H1 (cell line): ENCODE data around the gene INO80. TPM values are rescaled to one million over a fixed set of nuclear protein-coding genes. Genes with fewer than 3 reads are reported as not detected.

Experiments used
- CTCF ChIA-PET: fragments of 300-600 bp; sonication (Branson Sonifier 250); formaldehyde crosslinking; loops from one replicate; lab custom pipeline; 2021; ENCODE audit not compliant: partially characterized antibody; lab: Charles Lee
- POLR2A ChIA-PET: fragments of 300-600 bp; sonication (Branson Sonifier 250); formaldehyde crosslinking; loops from one replicate; lab custom pipeline; 2021; ENCODE audit warnings: inconsistent platforms; ENCODE audit not compliant: partially characterized antibody; lab: Charles Lee
- DNase-seq, 2 experiments: peaks; one replicate each; pipeline versions ENCODE4 v3.0.0 to v3.0.0-alpha.2; 2010 to 2022; ENCODE audit warnings: low spot score in 2 of 2, low read depth in 1 of 2, mixed read lengths in 1 of 2
- FAIRE-seq: peaks from 2 replicates; lab custom pipeline; 2011; peaks lifted over from hg19 to GRCh38; lab: Jason Lieb, UNC
- H2AFZ ChIP-seq: 2 replicates; pipeline ENCODE4 v1.8.1; 2012; ENCODE audit warnings: low read length, inconsistent platforms
- H2AK5ac ChIP-seq: 2 replicates; pipeline ENCODE4 v1.6.1; 2013; ENCODE audit warnings: low read depth, low read length
- H2BK120ac ChIP-seq: replicated peaks from 2 replicates; pipeline ENCODE3; 2013; ENCODE audit warnings: low read depth, low read length, inconsistent platforms
- H2BK12ac ChIP-seq: 2 replicates; pipeline ENCODE4 v1.6.1; 2013; ENCODE audit warnings: low read depth, low read length
- H2BK15ac ChIP-seq: 2 replicates; pipeline ENCODE4 v1.6.1; 2013; ENCODE audit warnings: low read length
- H2BK20ac ChIP-seq: 2 replicates; pipeline ENCODE4 v1.6.1; 2013; ENCODE audit warnings: low read length
- H2BK5ac ChIP-seq: 2 replicates; pipeline ENCODE4 v1.6.1; 2013; ENCODE audit warnings: low read depth, low read length
- H3K14ac ChIP-seq: 2 replicates; pipeline ENCODE4 v1.6.1; 2013; ENCODE audit warnings: inconsistent platforms; ENCODE audit not compliant: insufficient read length
- H3K18ac ChIP-seq: 2 replicates; pipeline ENCODE4 v1.6.1; 2013; ENCODE audit warnings: low read length; ENCODE audit errors: extremely low read depth
- H3K23ac ChIP-seq: 2 replicates; pipeline ENCODE4 v1.6.1; 2013; ENCODE audit warnings: inconsistent platforms; ENCODE audit not compliant: insufficient read length
- H3K23me2 ChIP-seq: 2 replicates; pipeline ENCODE4 v1.6.1; 2013; ENCODE audit warnings: low read depth, low read length
- H3K27ac ChIP-seq: 2 replicates; pipeline ENCODE4 v1.6.1; 2011; ENCODE audit warnings: low read depth, low read length, inconsistent platforms
- H3K27me3 ChIP-seq, 4 experiments: replicated peaks in 1 of 4; 1 replicate in 1 of 4; 2 replicates in 3 of 4; pipeline versions ENCODE4 v1.6.1 to v1.8.1; 2011 to 2013; ENCODE audit warnings: low read length in 3 of 4, mild to moderate bottlenecking in 3 of 4, inconsistent platforms in 2 of 4, mixed read lengths in 2 of 4, moderate library complexity in 1 of 4; ENCODE audit not compliant: control insufficient read depth in 3 of 4, insufficient read depth in 3 of 4; ENCODE audit errors: extremely low read depth in 1 of 4
- H3K36me3 ChIP-seq, 4 experiments: 2 replicates each; pipeline versions ENCODE4 v1.6.1 to v1.8.1; 2011 to 2013; ENCODE audit warnings: mild to moderate bottlenecking in 4 of 4, low read length in 3 of 4, moderate library complexity in 2 of 4, control low read depth in 1 of 4, inconsistent platforms in 1 of 4; ENCODE audit not compliant: insufficient read depth in 4 of 4, control insufficient read depth in 2 of 4
- H3K4ac ChIP-seq: replicated peaks from 2 replicates; pipeline ENCODE3; 2013; ENCODE audit warnings: low read length, low read depth, mixed read lengths, inconsistent platforms; ENCODE audit not compliant: insufficient read length
- H3K4me1 ChIP-seq, 4 experiments: replicated peaks in 1 of 4; 1 replicate in 1 of 4; 2 replicates in 3 of 4; pipeline versions ENCODE4 v1.6.1 to v1.8.1; 2011 to 2013; ENCODE audit warnings: low read length in 3 of 4, inconsistent platforms in 2 of 4, mixed read lengths in 1 of 4; ENCODE audit not compliant: insufficient read depth in 4 of 4, control insufficient read depth in 3 of 4
- H3K4me2 ChIP-seq, 2 experiments: 2 replicates each; pipeline versions ENCODE4 v1.6.1 to v1.8.1; 2011 to 2013; ENCODE audit warnings: low read depth in 2 of 2, low read length in 2 of 2, control low read depth in 1 of 2, inconsistent platforms in 1 of 2, mild to moderate bottlenecking in 1 of 2; ENCODE audit not compliant: insufficient read depth in 1 of 2
- H3K4me3 ChIP-seq, 4 experiments: fragments of 200-600, 300-600 bp in 1 of 4; sonication (generic), shearing (Covaris generic), sonication (Bioruptor Twin) in 1 of 4; 2 replicates each; pipeline versions ENCODE4 v1.5.1 to v1.8.1; 2011 to 2016; ENCODE audit warnings: low read length in 4 of 4, low read depth in 3 of 4, control low read depth in 2 of 4, inconsistent platforms in 2 of 4, mild to moderate bottlenecking in 2 of 4, mixed read lengths in 1 of 4, moderate library complexity in 1 of 4; ENCODE audit not compliant: insufficient read depth in 2 of 4; ENCODE audit errors: extremely low read depth in 1 of 4
- H3K56ac ChIP-seq: replicated peaks from 2 replicates; pipeline ENCODE3; 2013; ENCODE audit warnings: low read depth, mild to moderate bottlenecking, mixed read lengths, low read length, inconsistent platforms; ENCODE audit not compliant: insufficient read length
- H3K79me1 ChIP-seq: 2 replicates; pipeline ENCODE4 v1.6.1; 2013; ENCODE audit warnings: low read depth, low read length, control low read depth
- H3K79me2 ChIP-seq, 2 experiments: 2 replicates each; pipeline versions ENCODE4 v1.6.1 to v1.8.1; 2012 to 2013; ENCODE audit warnings: low read length in 2 of 2, mild to moderate bottlenecking in 2 of 2, inconsistent platforms in 1 of 2; ENCODE audit not compliant: insufficient read depth in 2 of 2, control insufficient read depth in 1 of 2
- H3K9ac ChIP-seq, 4 experiments: replicated peaks in 1 of 4; 1 replicate in 1 of 4; 2 replicates in 3 of 4; pipeline versions ENCODE4 v1.6.1 to v1.8.1; 2011 to 2013; ENCODE audit warnings: low read depth in 3 of 4, low read length in 3 of 4, control low read depth in 2 of 4, mild to moderate bottlenecking in 2 of 4, moderate library complexity in 2 of 4, inconsistent platforms in 1 of 4; ENCODE audit errors: extremely low read depth in 1 of 4
- H3K9me3 ChIP-seq, 2 experiments: 2 replicates each; pipeline versions ENCODE4 v1.6.1 to v1.8.1; 2012 to 2013; ENCODE audit warnings: mild to moderate bottlenecking in 2 of 2, moderate library complexity in 2 of 2, control low read depth in 1 of 2, inconsistent platforms in 1 of 2, low read depth in 1 of 2, low read length in 1 of 2, mixed read lengths in 1 of 2; ENCODE audit not compliant: insufficient read depth in 2 of 2
- H4K20me1 ChIP-seq, 2 experiments: replicated peaks in 1 of 2; 2 replicates each; pipeline versions ENCODE3 to v1.8.1; 2011 to 2013; ENCODE audit warnings: inconsistent platforms in 2 of 2, low read length in 2 of 2, mild to moderate bottlenecking in 1 of 2; ENCODE audit not compliant: insufficient read depth in 2 of 2, control insufficient read depth in 1 of 2
- H4K5ac ChIP-seq: 2 replicates; pipeline ENCODE4 v1.6.1; 2013; ENCODE audit warnings: low read length, low read depth, mixed read lengths, inconsistent platforms; ENCODE audit not compliant: insufficient read length
- H4K8ac ChIP-seq: 2 replicates; pipeline ENCODE4 v1.8.0; 2013; ENCODE audit warnings: mild to moderate bottlenecking, moderate library complexity, low read length, inconsistent platforms; ENCODE audit not compliant: insufficient read depth; ENCODE audit errors: extremely low read depth
- H4K91ac ChIP-seq: replicated peaks from 2 replicates; pipeline ENCODE3; 2013; ENCODE audit warnings: low read length, mixed read lengths, inconsistent platforms; ENCODE audit not compliant: insufficient read length
- ASH2L ChIP-seq: fragments of 200-600, 300-600 bp; sonication (generic); IDR thresholded peaks from one replicate; pipeline ENCODE4 v1.7.1; 2017; ENCODE audit warnings: low read length
- CHD2 ChIP-seq: IDR thresholded peaks from 2 replicates; pipeline ENCODE4 v1.6.1; 2012; ENCODE audit warnings: low read length, improper control_type of control experiment
- E2F6 ChIP-seq: IDR thresholded peaks from 2 replicates; pipeline ENCODE4 v1.6.1; 2012; ENCODE audit warnings: inconsistent platforms
- EGR1 ChIP-seq: IDR thresholded peaks from 2 replicates; pipeline ENCODE4 v1.6.1; 2011; ENCODE audit warnings: low read depth, low read length, borderline replicate concordance
- GTF2F1 ChIP-seq: IDR thresholded peaks from 2 replicates; pipeline ENCODE4 v1.6.1; 2012; ENCODE audit warnings: low read depth, low read length, improper control_type of control experiment, borderline replicate concordance
- KDM4A ChIP-seq: IDR thresholded peaks from one replicate; pipeline ENCODE4 v1.7.1; 2012; ENCODE audit warnings: low read depth, mild to moderate bottlenecking, moderate library complexity, low read length, inconsistent platforms; ENCODE audit not compliant: severe bottlenecking
- MAX ChIP-seq: IDR thresholded peaks from 2 replicates; pipeline ENCODE4 v1.6.1; 2012; ENCODE audit warnings: inconsistent platforms
- PHF8 ChIP-seq: fragments of 200-600 bp; sonication (generic); conservative IDR thresholded peaks from 2 replicates; pipeline ENCODE4 v1.7.1; 2012; ENCODE audit warnings: low read depth, mild to moderate bottlenecking, inconsistent platforms, low read length, moderate library complexity
- POLR2AphosphoS5 ChIP-seq: IDR thresholded peaks from 2 replicates; pipeline ENCODE4 v1.6.1; 2011; ENCODE audit warnings: low read depth, low read length
- RBBP5 ChIP-seq: IDR thresholded peaks from 2 replicates; pipeline ENCODE4 v1.7.1; 2012; ENCODE audit warnings: low read depth, mild to moderate bottlenecking, inconsistent platforms, low read length, moderate library complexity, borderline replicate concordance
- RXRA ChIP-seq: IDR thresholded peaks from 2 replicates; pipeline ENCODE4 v1.6.1; 2011; ENCODE audit warnings: low read depth, mild to moderate bottlenecking, low read length, moderate library complexity; ENCODE audit not compliant: insufficient read depth
- SP2 ChIP-seq: IDR thresholded peaks from 2 replicates; pipeline ENCODE4 v1.6.1; 2012; ENCODE audit warnings: mild to moderate bottlenecking, low read length, inconsistent platforms
- TCF12 ChIP-seq: IDR thresholded peaks from 2 replicates; pipeline ENCODE4 v1.6.1; 2011; ENCODE audit warnings: low read depth, mild to moderate bottlenecking, low read length
- TEAD4 ChIP-seq: IDR thresholded peaks from 2 replicates; pipeline ENCODE4 v1.6.1; 2012; ENCODE audit warnings: low read depth, low read length, inconsistent platforms, mixed read lengths
- ZNF274 ChIP-seq: IDR thresholded peaks from 2 replicates; pipeline ENCODE4 v1.7.0; 2012; ENCODE audit warnings: low read length, borderline replicate concordance; ENCODE audit errors: extremely low read depth
- whole genome bisulfite sequencing, 2 experiments: shearing (Covaris generic) in 1 of 2; methylation state at CpG; one replicate each; pipeline versions ENCODE4 v1.1.6 to v1.1.7; 2013 to 2015; ENCODE audit warnings: low lambda C conversion rate in 2 of 2, mixed read lengths in 2 of 2, inconsistent platforms in 1 of 2, low coverage in 1 of 2, missing lambda C conversion rate in 1 of 2; ENCODE audit not compliant: insufficient replicate concordance in 2 of 2, insufficient coverage in 1 of 2, insufficient read length in 1 of 2; ENCODE audit errors: extremely low coverage in 1 of 2, missing lambda C conversion rate in 1 of 2; 5-methylcytosine and 5-hydroxymethylcytosine counted together
- polyA plus RNA-seq, 7 experiments: library from polyadenylated mRNA; depleted of rRNA in 3 of 7; stranded (reverse) in 5 of 7; unstranded in 2 of 7; fragments of >200 nt in 5 of 7; fragments of 200-250 nt in 2 of 7; gene quantifications; 1 replicate in 5 of 7; 2 replicates in 1 of 7; 4 replicates in 1 of 7; pipeline versions ENCODE4 v1.2.1 to v1.2.3, GENCODE V29; 2011 to 2013; ENCODE audit warnings: missing spikeins in 2 of 7, mixed read lengths in 2 of 7
- total RNA-seq: library from RNA; stranded (reverse); fragmentation: NEBNext Ultra II Directional; extraction: Animal tissue kit (Norgen Biotek cat#: 25700); gene quantifications from 2 replicates; pipeline ENCODE4 v1.2.1, GENCODE V29; 2021

The INO80 gene
- total and polyA plus RNA-seq, 2 of the 8 experiments (the other 6 are each of a cell fraction or from before 2014, with no cell fraction given) = 4.3 to 24.5 TPM

GRCh38 chr15:41006479-41006878 is 109.6 kb downstream of the INO80 start:
- 92% methylated on average over 2 of the region's 2 CpGs; no CpG with 5 or more reads in 1 of the 2 experiments for WGBS, 2 experiments
- H4K20me1 ChIP-seq = peaks cover 0 to 1% of the 10 kb centered on the region in 2 experiments
- H2AK5ac ChIP-seq = no peak overlapping the region
- H4K8ac ChIP-seq = no peak overlapping the region
- no peak overlapping the region for H2BK5ac ChIP-seq
- H3K4ac ChIP-seq = no peak overlapping the region
- FAIRE-seq = no peak
- H3K27ac ChIP-seq = no peak overlapping the region
- H4K91ac ChIP-seq = no peak overlapping the region
- H3K36me3 ChIP-seq = peaks cover 0 to 18% (median 6%) of the 10 kb centered on the region in 4 experiments; a peak in 6 of 8 replicates
- no peak overlapping the region for H4K5ac ChIP-seq
- H3K4me3 ChIP-seq = no peak overlapping the region
- no peak overlapping the region for H3K56ac ChIP-seq
- no peak overlapping the region for H2BK120ac ChIP-seq
- H2BK15ac ChIP-seq = no peak overlapping the region
- DNase-seq = no peak
- H3K18ac ChIP-seq = no peak overlapping the region
- H3K79me1 ChIP-seq = no peaks in the 10 kb centered on the region
- no peak overlapping the region for H3K4me2 ChIP-seq
- ChIA-PET CTCF (interaction anchor here (0.9 to 1.5 kb wide), 5 partner anchors 12 to 102 kb away, joined by 3 to 5 read pairs (median 4); no protein-coding TSS in a partner anchor), POLR2A (no interaction called here)
- H3K27me3 ChIP-seq = no peaks in the 10 kb centered on the region
- no peak overlapping the region for H3K14ac ChIP-seq
- H3K9ac ChIP-seq = no peak overlapping the region
- H3K79me2 ChIP-seq = no peaks in the 10 kb centered on the region
- H2BK12ac ChIP-seq = no peak overlapping the region
- no peak overlapping the region for H3K23ac ChIP-seq
- H2BK20ac ChIP-seq = no peak overlapping the region
- no peak overlapping the region for H2AFZ ChIP-seq
- no peaks in the 10 kb centered on the region for H3K4me1 ChIP-seq
- no peaks in the 10 kb centered on the region for H3K23me2 ChIP-seq
- no peaks in the 10 kb centered on the region for H3K9me3 ChIP-seq
- TF ChIP-seq RBBP5 (no peak), KDM4A (no peak), CHD2 (no peak), SP2 (no peak), EGR1 (no peak), TEAD4 (no peak), POLR2AphosphoS5 (no peak), GTF2F1 (no peak), RXRA (no peak), E2F6 (no peak), TCF12 (no peak), PHF8 (no peak), MAX (no peak), ASH2L (no peak), ZNF274 (no peak)
